ENCODE results near the gene ITPR3. TPM values are rescaled to one million over a fixed set of nuclear protein-coding genes. Genes with fewer than 3 reads are reported as not detected.

The ITPR3 gene
- total RNA-seq, 1 donor from 2014 or later = 43.0 TPM

DNA sequence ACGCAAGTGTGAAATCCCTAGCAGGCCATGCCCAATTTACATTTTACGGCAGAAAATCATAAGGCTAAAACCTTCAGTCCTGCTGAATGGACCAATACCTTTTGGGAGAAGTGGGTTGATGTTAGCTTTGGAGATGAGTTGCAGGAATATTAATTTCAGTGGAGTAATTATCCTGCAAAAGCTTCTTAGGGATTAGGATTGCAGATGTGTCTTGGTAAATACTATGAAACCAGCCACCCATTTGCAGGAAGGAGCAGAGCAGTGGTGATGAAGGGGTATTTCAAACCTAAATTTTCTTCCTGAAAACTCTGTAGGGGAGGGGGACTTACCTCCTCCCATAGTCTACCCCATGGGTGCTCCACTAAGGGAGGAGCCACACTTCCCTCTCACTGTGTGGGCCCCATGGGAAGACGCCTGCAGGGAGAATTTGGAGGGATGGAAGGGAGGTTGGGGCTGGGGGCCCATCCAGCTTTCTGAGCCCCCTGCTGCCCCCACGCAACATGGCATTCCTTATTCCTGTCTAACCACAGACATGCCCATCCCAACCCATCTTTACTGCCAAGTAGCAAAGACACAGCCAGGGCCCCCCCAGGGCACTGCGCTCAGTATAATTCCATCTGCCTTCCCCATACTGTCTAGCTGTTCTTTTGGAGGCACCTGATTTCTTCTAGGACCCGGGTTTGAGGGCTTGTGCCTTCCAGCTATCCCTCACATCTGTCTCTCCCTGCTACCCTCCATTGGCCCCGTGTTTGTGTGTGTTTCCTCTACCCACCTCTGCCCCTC is 105.0 kb downstream of the ITPR3 start:
- Histone ChIP-seq H3K27me3 (no peaks in the 10 kb centered on the region), H3K36me3 (no peaks in the 10 kb centered on the region), H3K4me1 (no peaks in the 10 kb centered on the region), H3K9me3 (no peaks in the 10 kb centered on the region), H3K27ac (no peak overlapping the region), H3K4me3 (no peak overlapping the region)
- intact Hi-C loops (cut with DNase I) = no loop called here
- no peak for DNase-seq (ENCODE audit: low spot score in 2 of 2)
- TF ChIP-seq, protein P1, sequence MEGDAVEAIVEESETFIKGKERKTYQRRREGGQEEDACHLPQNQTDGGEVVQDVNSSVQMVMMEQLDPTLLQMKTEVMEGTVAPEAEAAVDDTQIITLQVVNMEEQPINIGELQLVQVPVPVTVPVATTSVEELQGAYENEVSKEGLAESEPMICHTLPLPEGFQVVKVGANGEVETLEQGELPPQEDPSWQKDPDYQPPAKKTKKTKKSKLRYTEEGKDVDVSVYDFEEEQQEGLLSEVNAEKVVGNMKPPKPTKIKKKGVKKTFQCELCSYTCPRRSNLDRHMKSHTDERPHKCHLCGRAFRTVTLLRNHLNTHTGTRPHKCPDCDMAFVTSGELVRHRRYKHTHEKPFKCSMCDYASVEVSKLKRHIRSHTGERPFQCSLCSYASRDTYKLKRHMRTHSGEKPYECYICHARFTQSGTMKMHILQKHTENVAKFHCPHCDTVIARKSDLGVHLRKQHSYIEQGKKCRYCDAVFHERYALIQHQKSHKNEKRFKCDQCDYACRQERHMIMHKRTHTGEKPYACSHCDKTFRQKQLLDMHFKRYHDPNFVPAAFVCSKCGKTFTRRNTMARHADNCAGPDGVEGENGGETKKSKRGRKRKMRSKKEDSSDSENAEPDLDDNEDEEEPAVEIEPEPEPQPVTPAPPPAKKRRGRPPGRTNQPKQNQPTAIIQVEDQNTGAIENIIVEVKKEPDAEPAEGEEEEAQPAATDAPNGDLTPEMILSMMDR (IDR thresholded peaks at IDR 0.05) = no peak

DNA sequence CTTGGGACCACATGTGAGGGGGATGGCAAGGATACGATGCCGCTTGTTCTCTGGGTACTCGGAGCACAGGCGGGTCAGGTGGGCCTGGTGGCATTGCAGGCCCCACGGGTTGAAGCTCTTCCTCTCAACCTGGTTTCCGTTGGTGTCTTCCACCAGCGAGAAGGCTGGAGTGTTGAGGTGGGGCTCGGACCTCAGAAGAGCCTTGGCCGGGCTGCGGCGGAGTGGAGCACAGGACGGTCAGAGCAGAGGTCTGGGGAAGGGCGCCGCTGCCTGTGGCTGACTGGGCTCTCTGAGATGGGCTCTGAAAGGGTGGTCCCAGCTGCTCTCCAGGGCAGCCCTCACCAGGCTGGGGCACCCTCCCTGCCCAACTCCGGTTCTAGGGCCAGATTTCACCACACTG is 105.6 kb downstream of the ITPR3 start:
- no peak overlapping the region for H3K27ac ChIP-seq
- no peaks in the 10 kb centered on the region for H3K36me3 ChIP-seq
- H3K4me1 ChIP-seq = no peaks in the 10 kb centered on the region
- H3K27me3 ChIP-seq = no peaks in the 10 kb centered on the region
- H3K9me3 ChIP-seq = no peaks in the 10 kb centered on the region
- intact Hi-C loops (cut with DNase I) = no loop called here
- TF ChIP-seq, protein P1 (IDR thresholded peaks at IDR 0.05) = no peak
- DNase-seq (ENCODE audit: low spot score in 2 of 2) = no peak
- no peak overlapping the region for H3K4me3 ChIP-seq

- Histone ChIP-seq H3K36me3 (no peaks in the 10 kb centered on the region), H3K4me1 (no peaks in the 10 kb centered on the region), H3K27ac (no peak overlapping the region), H3K4me3 (no peak overlapping the region), H3K27me3 (no peaks in the 10 kb centered on the region), H3K9me3 (no peaks in the 10 kb centered on the region)
- intact Hi-C loops (cut with DNase I) = no loop called here
- TF ChIP-seq, protein P1 (IDR thresholded peaks at IDR 0.05) = no peak
- DNase-seq (ENCODE audit: low spot score in 2 of 2) = no peak
Observed at GRCh38 chr6:33727126-33727525, 106.0 kb downstream of the ITPR3 start.

- Histone ChIP-seq H3K4me3 (no peak overlapping the region), H3K27me3 (no peaks in the 10 kb centered on the region), H3K27ac (no peak overlapping the region), H3K4me1 (no peaks in the 10 kb centered on the region), H3K36me3 (no peaks in the 10 kb centered on the region), H3K9me3 (no peaks in the 10 kb centered on the region)
- TF ChIP-seq, protein P1 (IDR thresholded peaks at IDR 0.05) = no peak
- DNase-seq (ENCODE audit: low spot score in 2 of 2) = no peak
- intact Hi-C loops (cut with DNase I) = no loop called here
Observed at GRCh38 chr6:33727932-33728331, 106.8 kb downstream of the ITPR3 start.

DNA sequence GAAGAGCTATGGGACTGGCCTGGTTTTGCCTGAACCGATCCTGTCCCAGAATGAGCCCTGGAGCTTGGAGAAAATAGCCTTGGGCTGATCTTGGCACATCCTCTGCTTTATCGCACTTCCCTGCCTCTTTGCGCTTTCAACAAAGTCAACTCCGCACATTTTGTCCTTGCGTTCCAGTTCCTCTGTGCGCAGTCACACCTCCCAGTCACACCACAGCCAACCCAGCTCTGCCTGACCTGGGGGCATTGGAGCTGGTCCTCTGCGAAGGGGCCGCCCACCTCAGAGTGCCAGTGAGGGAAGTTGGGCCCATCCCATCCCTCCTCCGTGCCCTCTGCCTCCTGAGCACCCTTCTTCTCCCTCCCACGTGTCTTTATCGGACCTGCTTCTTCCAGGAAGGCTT is 107.3 kb downstream of the ITPR3 start:
- H3K27me3 ChIP-seq = no peaks in the 10 kb centered on the region
- no peak for DNase-seq (ENCODE audit: low spot score in 2 of 2)
- no peaks in the 10 kb centered on the region for H3K36me3 ChIP-seq
- no peak overlapping the region for H3K4me3 ChIP-seq
- TF ChIP-seq, protein P1 (IDR thresholded peaks at IDR 0.05) = no peak
- intact Hi-C loops (cut with DNase I) = no loop called here
- H3K9me3 ChIP-seq = no peaks in the 10 kb centered on the region
- H3K4me1 ChIP-seq = no peaks in the 10 kb centered on the region
- H3K27ac ChIP-seq = no peak overlapping the region

All from ascending aorta (tissue), 2 donors.